GM12801 (cell line): ENCODE results near the gene ITPKA.

Experiments used
- TF ChIP-seq, protein P1 (sequence below): IDR thresholded peaks from one replicate; pipeline ENCODE4 v1.5.1; 2011; ENCODE audit warnings: control low read depth; ENCODE audit not compliant: insufficient read length; ENCODE audit errors: extremely low read depth

ITPKA gene

DNA sequence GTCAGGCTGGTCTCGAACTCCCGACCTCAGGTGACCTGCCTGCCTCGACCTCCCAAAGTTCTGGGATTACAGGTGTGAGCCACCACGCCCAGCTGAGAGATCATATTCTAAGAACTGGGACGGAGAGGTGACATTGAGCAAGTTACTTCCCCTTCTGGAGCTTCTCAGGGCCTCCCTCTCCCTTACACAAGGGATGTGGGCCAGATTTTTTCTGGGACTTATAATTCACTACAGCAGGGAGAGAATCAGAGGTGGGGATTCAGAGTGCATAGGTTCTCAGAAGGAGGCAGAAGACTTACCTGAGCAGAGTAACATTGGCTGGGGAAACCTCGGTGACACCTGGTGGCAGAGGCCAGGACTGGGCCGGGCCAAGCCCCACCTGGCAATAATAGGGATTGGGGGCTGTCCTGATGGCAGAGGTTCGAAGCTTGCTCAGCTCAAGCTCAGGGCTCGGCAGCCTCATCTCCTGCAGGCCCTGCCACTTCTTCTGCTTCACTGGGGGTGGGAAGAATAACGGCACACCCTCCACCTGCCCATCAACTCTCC is 13.2 kb downstream of the ITPKA start:
- TF ChIP-seq, protein P1, sequence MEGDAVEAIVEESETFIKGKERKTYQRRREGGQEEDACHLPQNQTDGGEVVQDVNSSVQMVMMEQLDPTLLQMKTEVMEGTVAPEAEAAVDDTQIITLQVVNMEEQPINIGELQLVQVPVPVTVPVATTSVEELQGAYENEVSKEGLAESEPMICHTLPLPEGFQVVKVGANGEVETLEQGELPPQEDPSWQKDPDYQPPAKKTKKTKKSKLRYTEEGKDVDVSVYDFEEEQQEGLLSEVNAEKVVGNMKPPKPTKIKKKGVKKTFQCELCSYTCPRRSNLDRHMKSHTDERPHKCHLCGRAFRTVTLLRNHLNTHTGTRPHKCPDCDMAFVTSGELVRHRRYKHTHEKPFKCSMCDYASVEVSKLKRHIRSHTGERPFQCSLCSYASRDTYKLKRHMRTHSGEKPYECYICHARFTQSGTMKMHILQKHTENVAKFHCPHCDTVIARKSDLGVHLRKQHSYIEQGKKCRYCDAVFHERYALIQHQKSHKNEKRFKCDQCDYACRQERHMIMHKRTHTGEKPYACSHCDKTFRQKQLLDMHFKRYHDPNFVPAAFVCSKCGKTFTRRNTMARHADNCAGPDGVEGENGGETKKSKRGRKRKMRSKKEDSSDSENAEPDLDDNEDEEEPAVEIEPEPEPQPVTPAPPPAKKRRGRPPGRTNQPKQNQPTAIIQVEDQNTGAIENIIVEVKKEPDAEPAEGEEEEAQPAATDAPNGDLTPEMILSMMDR: no peak

DNA sequence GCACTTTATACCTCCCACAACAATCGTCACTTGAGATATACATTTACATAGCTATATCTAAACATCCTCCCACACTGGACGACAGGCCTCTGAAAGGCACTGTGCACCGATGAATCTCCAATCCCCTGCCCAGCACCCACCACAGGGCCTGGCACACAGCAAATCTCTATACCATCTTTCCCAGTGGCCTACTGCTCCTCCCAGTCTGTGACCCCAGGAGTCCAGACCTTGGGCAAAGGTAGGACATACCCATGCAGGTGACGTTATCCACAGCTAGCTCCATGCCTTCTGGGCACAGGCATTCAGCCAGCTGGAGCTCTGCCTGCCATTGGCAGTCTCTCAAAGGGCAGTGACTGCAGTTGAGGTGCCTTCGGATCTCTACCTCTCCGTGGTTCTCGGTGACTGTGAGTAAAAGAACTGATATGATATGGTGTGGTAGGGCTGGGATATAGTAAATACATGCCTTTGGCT is 14.2 kb downstream of the ITPKA start:
- TF ChIP-seq, protein P1: no peak

DNA sequence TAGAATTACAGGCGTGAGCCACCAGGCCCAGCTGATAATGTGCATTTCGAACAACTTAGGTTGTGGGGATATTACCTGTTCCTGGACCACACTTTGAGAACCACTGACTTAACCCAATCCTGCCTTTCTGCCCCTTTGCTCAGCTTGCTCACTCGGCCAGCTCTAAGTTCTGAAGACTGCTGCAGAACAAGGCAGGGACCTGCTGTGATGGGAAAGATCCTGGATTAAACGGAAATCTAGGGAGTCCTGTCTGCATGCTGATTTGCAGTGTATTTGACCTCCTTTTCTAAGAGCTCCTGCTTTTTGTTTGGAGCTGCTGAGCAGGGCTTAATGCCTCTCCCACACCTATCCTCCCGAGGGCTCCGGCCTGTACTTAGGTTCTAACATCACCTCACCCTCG is 17.1 kb downstream of the ITPKA start:
- TF ChIP-seq, protein P1: no peak

DNA sequence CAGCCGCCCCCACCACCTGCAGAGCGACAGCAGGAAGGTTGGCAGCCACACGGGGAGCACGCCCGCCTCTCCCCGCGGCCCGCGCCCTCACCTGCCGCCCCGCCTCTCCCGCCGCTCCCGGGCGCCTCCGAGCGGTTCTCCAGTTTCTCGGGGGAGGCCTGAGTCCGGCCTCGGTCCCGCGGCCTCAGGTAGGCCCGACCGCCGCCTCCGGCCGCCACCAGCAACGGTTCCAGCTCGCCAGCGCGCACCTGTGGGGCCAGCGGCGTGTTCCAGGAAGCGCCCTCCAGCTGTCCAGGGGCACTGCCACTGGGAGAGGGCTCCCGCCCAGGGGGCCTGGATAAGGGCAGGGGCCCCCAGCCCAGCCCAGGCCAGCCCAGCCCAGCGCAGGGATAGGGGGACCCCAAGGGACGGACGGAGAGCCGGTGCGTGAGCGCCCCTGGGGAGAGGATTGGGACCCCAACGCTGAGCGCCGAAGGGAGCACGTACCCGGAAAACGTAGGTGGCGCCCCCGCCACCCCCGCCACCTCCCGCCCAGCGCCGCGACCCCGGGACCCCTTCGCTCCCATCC is 17.7 kb downstream of the ITPKA start:
- TF ChIP-seq, protein P1: no peak

DNA sequence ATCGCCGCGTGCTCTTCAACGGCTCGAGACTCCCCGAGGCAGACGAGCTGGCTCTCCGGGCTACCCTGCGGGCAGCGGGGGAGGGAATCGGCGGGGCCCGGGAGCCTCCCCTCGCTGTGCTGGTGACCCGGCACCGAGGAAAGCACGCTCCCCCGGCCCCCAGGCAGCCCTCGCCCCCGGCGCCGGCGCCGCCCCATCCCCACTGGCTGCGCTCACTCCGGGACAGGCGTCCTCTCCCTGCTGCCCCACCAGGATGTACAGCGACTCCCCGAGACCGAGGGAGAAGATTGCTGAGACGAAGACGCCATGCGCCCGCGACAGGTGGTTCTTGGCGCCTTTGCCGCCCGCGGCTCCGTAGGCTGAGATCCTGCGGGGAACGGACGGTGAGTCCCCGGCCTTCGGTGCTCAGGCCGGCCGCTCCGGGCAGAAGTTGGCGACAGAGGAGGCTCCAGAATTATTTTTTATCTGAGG is 18.3 kb downstream of the ITPKA start:
- TF ChIP-seq, protein P1: no peak

DNA sequence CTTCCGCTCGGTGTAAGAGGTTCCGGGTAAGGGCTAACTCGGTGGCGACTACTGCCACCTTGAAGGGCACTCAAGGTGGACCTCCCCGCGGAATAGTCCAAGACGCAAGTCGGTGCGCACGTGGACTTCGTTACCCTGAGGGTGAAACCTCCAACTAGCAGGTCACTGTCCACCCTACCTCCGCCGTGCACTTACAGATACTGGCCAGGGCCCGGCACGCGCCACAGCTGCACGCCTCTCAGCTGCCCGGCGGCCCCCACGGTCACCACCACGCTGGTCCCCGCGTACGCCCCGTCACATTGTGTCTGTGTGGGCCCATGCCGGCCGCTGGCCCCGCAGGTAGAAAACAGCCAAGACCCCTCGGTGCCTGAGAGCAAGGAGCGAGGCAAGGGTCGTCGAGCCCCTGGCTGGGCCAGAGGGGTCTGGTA is 18.9 kb downstream of the ITPKA start:
- TF ChIP-seq, protein P1: no peak

GRCh38 chr15:41512940-41513505 is 19.3 kb downstream of the ITPKA start:
- TF ChIP-seq, protein P1: no peak
